ENCODE data around the gene TLR10. TPM values are rescaled to one million over a fixed set of nuclear protein-coding genes. Genes with fewer than 3 reads are reported as not detected.

Gene TLR10
- total RNA-seq, 1 experiment from 2014 or later, result not detected

GRCh38 chr4:38723114-38723513, 59.7 kb downstream of the TLR10 start:
- no peak overlapping the region for H3K27ac ChIP-seq
- no peak overlapping the region for H3K4me3 ChIP-seq
- DNase-seq (ENCODE audit: low read depth in 1 of 2, low spot score in 2 of 2), result no peak
- no peaks in the 10 kb centered on the region for H3K36me3 ChIP-seq
- no peaks in the 10 kb centered on the region for H3K27me3 ChIP-seq (replicated peaks)
- peaks cover 14% of the 10 kb centered on the region for H3K4me1 ChIP-seq (replicated peaks)
- H3K9me3 ChIP-seq (replicated peaks), result no peaks in the 10 kb centered on the region

Other genes with a start within 250 kb of the TLR10 start
- gene KLF3, start 118.8 kb downstream of the TLR10 start, total RNA-seq (2014; rRNA removed; shearing (Covaris generic)), result 4.1 and 8.3 TPM in 2 replicates
- 0.41 and 1.1 TPM in 2 replicates for gene TLR1, start 21.8 kb upstream of the TLR10 start, total RNA-seq (2014; rRNA removed; shearing (Covaris generic))
- 0.28 and 1.5 TPM in 2 replicates for gene TLR6, start 73.8 kb upstream of the TLR10 start, total RNA-seq (2014; rRNA removed; shearing (Covaris generic))
- 69.5 and 89.1 TPM in 2 replicates for gene FAM114A1, start 84.8 kb upstream of the TLR10 start, total RNA-seq (2014; rRNA removed; shearing (Covaris generic))
- gene TMEM156, start 249.4 kb upstream of the TLR10 start, total RNA-seq (2014; rRNA removed; shearing (Covaris generic)), result 7.9 and 18.6 TPM in 2 replicates

Measured in SJSA1 (cell line).